A172 (cell line): ENCODE measurements around the gene CLSTN2. TPM values are rescaled to one million over a fixed set of nuclear protein-coding genes. Genes with fewer than 3 reads are reported as not detected.

Experiments
- DNase-seq: peaks from one replicate; pipeline ENCODE4 v3.0.0-alpha.2; 2015; ENCODE audit warnings: low spot score
- total RNA-seq: library from RNA; depleted of rRNA; stranded (reverse); fragments of >200 nt; shearing (Covaris generic); gene quantifications from 2 replicates; pipeline ENCODE4 v1.2.3, GENCODE V29; 2014; rRNA removed

CLSTN2 gene
- 1.1 and 6.3 TPM in 2 replicates for total RNA-seq

- peak; percentile 20 for DNase-seq
Measured at GRCh38 chr3:139935016-139935865, at the start of gene CLSTN2. TSS of gene CLSTN2 (plus strand) at chr3:139935185.

DNA sequence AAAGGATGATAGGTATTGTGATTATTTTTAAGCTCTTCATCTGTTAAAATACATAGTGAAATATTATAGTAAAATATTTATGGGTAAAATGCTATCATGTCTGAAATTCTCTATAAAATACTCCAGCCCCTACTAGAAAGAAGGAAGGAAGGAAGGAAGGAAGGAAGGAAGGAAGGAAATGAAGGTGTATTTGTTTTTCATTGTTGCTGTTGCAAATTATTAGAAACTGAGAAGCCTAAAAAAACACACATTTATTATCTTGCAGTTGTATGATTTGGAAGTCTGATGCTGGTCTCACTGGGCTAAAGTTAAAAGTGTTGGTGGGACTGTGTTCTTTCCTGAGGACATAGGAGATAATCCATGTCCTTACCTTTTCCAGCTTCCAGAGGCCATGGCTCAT lies 47.6 kb upstream of the CLSTN2 start:
- DNase-seq = no peak

DNA sequence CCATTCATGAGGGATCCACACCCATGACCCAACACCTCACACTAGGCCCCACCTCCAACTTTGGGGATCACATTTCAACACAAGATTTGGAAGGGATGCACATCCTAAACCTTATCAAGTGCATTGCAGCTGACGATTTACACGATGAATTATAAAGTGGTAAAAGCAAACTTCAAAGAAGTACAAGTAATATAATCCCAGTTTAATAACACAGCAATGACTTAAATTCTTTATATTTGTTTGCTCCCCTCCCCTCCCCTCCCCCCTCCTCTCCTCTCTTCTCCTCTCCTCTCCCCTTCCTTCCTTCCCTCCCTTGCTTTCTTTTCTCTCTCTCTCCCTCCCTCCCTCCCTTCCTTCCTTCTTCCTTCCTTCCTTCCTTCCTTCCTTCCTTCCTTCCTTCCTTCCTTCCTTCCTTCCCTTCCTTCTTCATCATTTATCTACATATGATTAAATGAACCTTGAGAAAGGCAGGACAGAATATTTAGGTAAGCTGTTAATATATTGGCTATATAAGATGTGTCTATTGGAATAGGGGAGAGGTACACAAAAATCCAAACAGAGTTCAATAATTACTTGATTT lies 46.3 kb upstream of the CLSTN2 start:
- no peak for DNase-seq

GRCh38 chr3:139893267-139893962 lies 41.6 kb upstream of the CLSTN2 start:
- no peak for DNase-seq

GRCh38 chr3:139893963-139894642 lies 40.9 kb upstream of the CLSTN2 start:
- no peak for DNase-seq

DNA sequence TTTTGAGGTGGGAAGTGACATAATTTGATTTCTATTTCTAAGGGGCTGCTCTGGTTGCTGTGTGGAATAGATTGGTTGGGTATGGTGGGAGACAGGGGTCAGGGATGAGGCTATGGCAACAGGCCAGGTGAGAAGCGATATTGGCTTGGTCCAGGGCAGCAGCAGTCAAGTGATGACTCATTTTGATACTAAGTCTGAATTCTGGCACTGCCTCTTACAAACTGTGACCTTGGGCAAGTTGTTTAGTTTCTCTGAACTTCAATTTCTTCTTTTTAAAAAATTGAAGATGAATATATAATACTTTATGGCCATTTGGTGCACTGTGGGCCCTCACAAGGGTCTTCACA lies 40.4 kb upstream of the CLSTN2 start:
- no peak for DNase-seq

DNA sequence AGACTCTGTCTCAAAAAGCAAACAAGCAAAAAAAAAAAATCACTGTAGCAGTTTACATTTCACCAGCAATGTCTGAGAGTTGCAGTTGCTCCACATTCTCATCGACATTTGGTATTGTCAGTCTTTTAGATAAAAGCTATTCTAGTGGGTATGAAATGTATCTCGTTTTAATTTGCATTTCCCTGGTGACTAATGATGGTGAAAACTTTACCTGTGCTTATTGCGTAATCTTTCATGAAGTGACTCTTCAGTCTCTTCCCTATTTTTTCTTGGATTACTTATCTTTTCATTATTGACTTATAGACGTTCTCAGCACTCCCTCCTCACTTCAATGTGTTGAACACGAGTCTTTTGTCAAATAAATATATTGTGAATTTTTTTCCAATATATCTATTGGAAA lies 37.2 kb upstream of the CLSTN2 start:
- DNase-seq = no peak

DNA sequence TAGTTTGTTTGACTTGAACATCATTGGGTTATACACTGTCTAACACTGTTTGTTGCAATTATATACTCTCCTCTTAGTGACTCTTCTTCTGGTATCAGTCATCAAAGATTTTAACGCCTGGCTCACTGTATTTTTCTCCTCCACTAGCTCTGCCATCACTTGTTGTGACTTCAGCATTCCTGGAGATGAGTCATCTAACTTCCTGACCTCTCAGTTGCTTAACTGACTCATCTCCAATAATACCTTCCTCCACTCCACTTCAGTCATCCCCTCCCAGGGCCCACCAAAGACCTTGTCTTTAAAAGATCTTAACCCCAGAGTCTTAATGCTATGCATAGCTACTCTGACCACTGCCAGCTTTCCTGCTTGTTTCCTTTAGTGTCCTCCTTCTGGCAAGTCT lies 28.6 kb upstream of the CLSTN2 start:
- peak; percentile 92 for DNase-seq

DNA sequence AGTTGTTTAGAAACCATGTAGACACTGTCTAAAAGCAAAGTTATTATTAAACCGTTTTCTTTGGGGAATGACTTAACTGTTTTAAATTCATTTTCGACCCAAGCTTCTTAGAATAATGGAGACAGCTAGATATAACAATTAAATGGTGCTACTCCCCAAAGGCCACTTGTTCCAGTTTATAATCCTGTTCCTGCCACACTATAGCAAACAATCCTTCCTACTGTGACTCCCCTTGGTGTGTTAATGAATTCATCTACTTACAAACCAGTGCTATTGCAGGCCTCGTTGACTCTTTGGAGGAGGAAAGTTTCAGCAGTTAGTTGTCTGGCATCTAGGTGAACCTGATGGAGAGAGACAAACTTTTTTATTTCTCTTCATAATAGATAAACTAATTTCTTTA lies 25.2 kb upstream of the CLSTN2 start:
- DNase-seq = no peak

DNA sequence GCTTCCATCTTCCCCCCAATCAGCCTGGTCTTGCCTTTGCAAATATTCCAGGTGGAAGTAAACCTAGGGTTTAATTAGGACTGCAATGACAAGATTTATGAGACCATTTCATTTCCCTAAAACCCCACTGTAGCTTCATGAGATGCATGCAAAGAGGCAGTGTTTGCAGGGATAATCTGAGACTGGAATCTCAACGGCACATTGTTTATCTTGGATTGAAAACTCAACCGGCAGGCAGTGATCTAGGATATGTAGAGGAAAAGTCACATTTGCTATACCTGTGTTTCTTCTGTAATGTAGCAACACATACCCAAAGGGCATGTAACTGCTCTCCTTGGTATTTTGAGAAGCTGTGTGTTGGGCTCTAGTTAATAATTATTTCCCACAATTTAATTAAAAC lies 18.7 kb upstream of the CLSTN2 start:
- no peak for DNase-seq

- no peak for DNase-seq
Measured at GRCh38 chr3:139917226-139917785, 17.7 kb upstream of the CLSTN2 start.

- DNase-seq = no peak
Measured at GRCh38 chr3:139928708-139929505, 6.1 kb upstream of the CLSTN2 start.

DNA sequence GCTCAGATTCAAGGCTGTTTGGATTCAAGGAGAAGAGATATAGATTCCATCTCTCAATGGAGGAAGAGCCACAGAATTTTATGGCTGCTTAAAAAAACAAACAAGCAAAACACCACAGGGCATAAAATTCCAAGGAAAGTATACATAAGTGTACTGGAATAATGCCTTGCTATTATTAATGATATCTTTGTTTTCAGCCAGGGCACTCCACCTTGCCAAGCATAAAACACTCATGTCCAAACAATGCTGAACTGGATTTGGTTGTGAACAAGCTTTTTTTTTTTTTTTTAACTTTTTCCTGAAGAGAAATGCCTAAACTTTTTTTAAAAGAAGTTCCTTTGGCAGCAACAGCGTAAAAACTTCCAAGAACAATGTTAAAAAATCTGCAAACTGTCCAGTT lies 4.8 kb upstream of the CLSTN2 start:
- DNase-seq = no peak

GRCh38 chr3:139933766-139934165 lies 1.2 kb upstream of the CLSTN2 start:
- no peak for DNase-seq

DNA sequence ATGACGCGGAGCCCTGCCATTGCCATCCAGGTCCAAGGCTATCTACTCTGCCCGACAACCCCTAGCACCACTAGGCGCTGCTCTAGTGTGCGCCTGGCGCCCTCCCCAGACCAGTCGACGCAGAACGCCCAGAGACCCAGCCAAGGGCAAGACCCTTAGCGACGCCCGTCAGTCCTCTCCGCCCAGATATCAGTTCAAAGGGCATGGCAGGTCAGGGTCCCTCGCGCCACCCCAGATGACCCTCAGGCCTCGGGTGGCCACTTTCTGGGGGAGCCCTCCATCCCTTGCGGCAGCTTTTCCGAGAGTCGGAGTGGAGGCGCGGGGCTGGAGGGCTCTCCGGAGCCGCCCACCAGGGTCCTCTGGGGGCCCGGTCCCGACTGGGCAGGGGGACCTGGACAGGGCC lies 371 bp upstream of the CLSTN2 start:
- peak; percentile 45 for DNase-seq

DNA sequence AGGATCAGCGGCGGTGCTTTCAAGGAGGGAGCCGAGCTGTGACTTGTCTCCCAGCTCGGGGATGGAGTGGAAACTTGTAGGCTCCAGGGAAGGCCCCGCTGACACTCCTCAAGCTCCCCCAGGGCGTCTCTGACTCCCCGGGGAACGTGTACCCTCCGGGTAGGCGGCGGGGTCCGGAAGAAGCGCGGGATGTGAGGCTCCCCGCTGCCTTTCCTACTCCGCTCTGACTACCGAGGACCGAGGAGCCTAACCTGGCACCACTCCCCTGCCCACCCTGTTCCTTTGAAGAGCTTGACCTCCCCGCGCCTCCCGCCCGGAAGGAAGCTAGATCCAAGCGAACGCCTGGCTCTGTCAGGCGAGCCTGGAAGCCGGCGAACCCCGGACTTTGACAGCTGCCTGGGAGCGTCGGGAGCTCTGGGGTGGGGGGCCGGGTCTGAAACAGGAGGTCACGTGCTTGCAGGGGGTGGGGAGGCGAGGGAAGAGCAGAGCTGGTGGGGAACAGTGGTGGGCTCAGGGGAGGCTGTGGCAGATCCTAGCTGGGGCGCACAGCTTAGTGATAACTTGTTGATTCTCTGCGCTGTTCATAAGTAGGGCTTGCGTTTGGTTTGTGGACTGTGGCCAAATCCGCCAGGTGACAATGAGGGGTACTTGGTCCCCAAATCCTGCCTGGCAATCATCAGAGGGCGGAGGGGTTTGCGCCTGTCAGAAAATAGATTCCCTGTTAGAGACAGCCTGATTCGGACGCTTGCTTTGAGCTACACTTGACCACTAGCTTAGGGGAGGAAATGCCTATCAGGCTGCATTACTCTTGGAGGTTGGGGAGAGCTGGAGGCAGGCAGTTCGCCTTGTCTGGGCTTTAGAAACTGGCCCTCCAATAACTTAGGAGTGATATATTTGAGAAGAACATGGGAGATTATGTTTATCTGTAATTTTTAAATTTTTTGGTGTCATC lies 1.2 kb downstream of the CLSTN2 start:
- peak; percentile 14 for DNase-seq

DNA sequence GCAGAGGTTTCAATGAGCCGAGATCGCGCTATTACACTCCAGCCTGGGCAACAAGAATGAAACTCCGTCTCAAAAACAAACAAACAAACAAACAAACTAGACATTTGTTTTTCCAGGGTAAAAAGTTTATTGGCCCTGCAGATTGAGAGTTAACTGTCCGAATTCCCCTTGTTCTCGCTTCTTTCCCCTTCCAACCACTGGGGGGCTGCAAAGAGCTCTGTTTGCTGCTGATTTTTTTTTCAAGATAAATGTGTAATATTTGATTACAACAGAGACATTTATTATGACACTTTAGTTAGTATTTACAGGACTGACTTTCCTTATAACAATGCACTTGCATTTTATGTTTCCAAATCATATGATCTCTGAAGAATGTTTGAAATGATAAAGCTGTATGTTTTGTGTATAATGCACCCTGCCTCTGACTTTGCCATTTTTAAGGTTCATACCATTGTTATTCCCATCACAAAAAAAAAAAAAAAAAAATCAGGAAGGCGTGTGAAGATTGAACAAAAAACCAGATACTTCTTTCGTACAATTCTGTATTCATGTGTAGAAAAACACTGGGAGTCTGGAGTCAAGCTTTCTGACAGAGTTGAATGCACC lies 2.8 kb downstream of the CLSTN2 start:
- peak; percentile 50 for DNase-seq

GRCh38 chr3:139939681-139940190 lies 4.8 kb downstream of the CLSTN2 start:
- no peak for DNase-seq

- DNase-seq = no peak
Measured at GRCh38 chr3:139940622-139941021, 5.6 kb downstream of the CLSTN2 start.
